GM23338 (cell line): Measurements from ENCODE around the gene BMF. TPM values are rescaled to one million over a fixed set of nuclear protein-coding genes. Genes with fewer than 3 reads are reported as not detected.
A peak's percentile ranks its signal among the peaks of the same experiment; 100 is the strongest.

Experiments used
- ATAC-seq: fragments of 200-7000 bp; cut with Tn5 transposase; 3 replicates; pipeline ENCODE4 v1.9.1; 2020
- DNase-seq: peaks from one replicate; pipeline ENCODE4 v3.0.0-alpha.2; 2015; ENCODE audit warnings: low spot score
- H2AFZ ChIP-seq: fragments of 200-600 bp; sonication (generic); 2 replicates; pipeline ENCODE4 v1.8.0; 2016; ENCODE audit warnings: antibody characterized with exemption, mild to moderate bottlenecking, moderate library complexity
- H3F3A ChIP-seq: fragments of 200-600 bp; sonication (generic); replicated peaks from 2 replicates; pipeline ENCODE4 v1.8.0; 2017; ENCODE audit warnings: antibody characterized with exemption, mixed run types, low read depth
- H3K27ac ChIP-seq: fragments of 200-600 bp; sonication (generic); 2 replicates; pipeline ENCODE4 v1.6.1; 2016; ENCODE audit warnings: low read depth
- H3K27me3 ChIP-seq: fragments of 200-600 bp; sonication (generic); 2 replicates; pipeline ENCODE4 v1.8.0; 2016; ENCODE audit warnings: mild to moderate bottlenecking, mixed run types, moderate library complexity; ENCODE audit not compliant: insufficient read depth
- H3K36me3 ChIP-seq: fragments of 200-600 bp; sonication (generic); 2 replicates; pipeline ENCODE4 v1.8.0; 2016; ENCODE audit warnings: mild to moderate bottlenecking; ENCODE audit not compliant: insufficient read depth
- H3K4me1 ChIP-seq: fragments of 200-600 bp; sonication (generic); 2 replicates; pipeline ENCODE4 v1.8.0; 2016; ENCODE audit warnings: mild to moderate bottlenecking, moderate library complexity; ENCODE audit not compliant: insufficient read depth
- H3K4me2 ChIP-seq: fragments of 200-600 bp; sonication (generic); 2 replicates; pipeline ENCODE4 v1.7.1; 2017; ENCODE audit warnings: mixed run types
- H3K4me3 ChIP-seq: fragments of 200-600 bp; sonication (generic); 2 replicates; pipeline ENCODE4 v1.6.1; 2016; ENCODE audit warnings: mixed run types
- H3K79me2 ChIP-seq: fragments of 200-600 bp; sonication (generic); replicated peaks from 2 replicates; pipeline ENCODE4 v1.8.0; 2017; ENCODE audit warnings: mild to moderate bottlenecking; ENCODE audit not compliant: insufficient read depth
- H3K9me2 ChIP-seq: fragments of 200-600 bp; sonication (generic); 2 replicates; pipeline ENCODE4 v1.8.0; 2017; ENCODE audit not compliant: insufficient read depth
- H4K20me1 ChIP-seq: fragments of 200-600 bp; sonication (generic); replicated peaks from 2 replicates; pipeline ENCODE4 v1.8.0; 2017; ENCODE audit warnings: mild to moderate bottlenecking; ENCODE audit not compliant: insufficient read depth
- H3K27ac Mint-ChIP-seq: 2 replicates; pipeline ENCODE4 v1.8.0; 2020; ENCODE audit warnings: inconsistent platforms, mild to moderate bottlenecking, moderate library complexity, mixed read lengths
- H3K27me3 Mint-ChIP-seq: 3 replicates; pipeline ENCODE4 v1.8.0; 2022; ENCODE audit warnings: low read depth, mild to moderate bottlenecking, moderate library complexity, mixed read lengths, inconsistent platforms; ENCODE audit not compliant: insufficient read depth, poor library complexity
- H3K36me3 Mint-ChIP-seq: 3 replicates; pipeline ENCODE4 v1.8.0; 2021; ENCODE audit warnings: low read depth, mild to moderate bottlenecking, inconsistent platforms, moderate library complexity, mixed read lengths
- H3K4me1 Mint-ChIP-seq: 3 replicates; pipeline ENCODE4 v1.8.0; 2020; ENCODE audit warnings: mild to moderate bottlenecking, inconsistent platforms, mixed read lengths
- H3K4me3 Mint-ChIP-seq: 3 replicates; pipeline ENCODE4 v1.8.0; 2021; ENCODE audit warnings: moderate library complexity, mild to moderate bottlenecking, inconsistent platforms, mixed read lengths
- H3K9me3 Mint-ChIP-seq: 3 replicates; pipeline ENCODE4 v1.8.0; 2020; ENCODE audit warnings: moderate library complexity, mild to moderate bottlenecking, inconsistent platforms, mixed read lengths
- CREB1 ChIP-seq: fragments of 250-450 bp; sonication (Bioruptor Pico); IDR thresholded peaks from 2 replicates; pipeline ENCODE4 v1.5.0; 2020; ENCODE audit warnings: low read depth, mild to moderate bottlenecking, moderate library complexity
- CTCF ChIP-seq, 2 experiments: fragments of 200-600 bp in 1 of 2; sonication (generic) in 1 of 2; conservative IDR thresholded peaks; 2 replicates each; pipeline versions ENCODE4 v1.5.1 to v1.6.1; 2016 to 2017; ENCODE audit warnings: antibody characterized with exemption in 2 of 2, low read depth in 2 of 2, mild to moderate bottlenecking in 2 of 2, moderate library complexity in 1 of 2
- ETS1 ChIP-seq: IDR thresholded peaks from 2 replicates; pipeline ENCODE4 v1.6.1; 2016; ENCODE audit warnings: antibody characterized with exemption
- EZH2 ChIP-seq: fragments of 200-600 bp; sonication (generic); IDR thresholded peaks from one replicate; pipeline ENCODE4 v1.8.0; 2017; ENCODE audit warnings: antibody characterized with exemption, mild to moderate bottlenecking, low read depth; ENCODE audit not compliant: unreplicated experiment
- EZH2phosphoT487 ChIP-seq: fragments of 200-600 bp; sonication (generic); IDR thresholded peaks from one replicate; pipeline ENCODE4 v1.8.1; 2018; ENCODE audit warnings: antibody characterized with exemption; ENCODE audit not compliant: unreplicated experiment
- NANOG ChIP-seq: IDR thresholded peaks from 2 replicates; pipeline ENCODE4 v1.6.1; 2016; ENCODE audit warnings: antibody characterized with exemption, borderline replicate concordance
- POLR2AphosphoS5 ChIP-seq: IDR thresholded peaks from 2 replicates; pipeline ENCODE4 v1.6.1; 2016; ENCODE audit warnings: antibody characterized with exemption, low read depth
- ZNF114 ChIP-seq: fragments of 250-450 bp; sonication (Bioruptor Pico); IDR thresholded peaks from 2 replicates; pipeline ENCODE4 v1.5.0; 2020; ENCODE audit warnings: mild to moderate bottlenecking, moderate library complexity
- ZNF331 ChIP-seq: fragments of 250-450 bp; sonication (Bioruptor Pico); IDR thresholded peaks from 2 replicates; pipeline ENCODE4 v1.5.0; 2020; ENCODE audit warnings: low read depth, mild to moderate bottlenecking, moderate library complexity
- polyA plus RNA-seq: library from polyadenylated mRNA; unstranded; fragments of >200 nt; fragmentation: Nextera tagmentation; extraction: Ambion mirVana; gene quantifications from 2 replicates; pipeline ENCODE4 v1.2.1, GENCODE V29; 2016
- total RNA-seq: library from RNA; depleted of rRNA; stranded (reverse); fragments of >200 nt; shearing (Covaris generic); gene quantifications from 2 replicates; pipeline ENCODE4 v1.2.3, GENCODE V29; 2014
- TF ChIP-seq, protein P1 (sequence below): fragments of 250-450 bp; sonication (Bioruptor Pico); IDR thresholded peaks from 2 replicates; pipeline ENCODE4 v1.5.0; 2020; ENCODE audit warnings: mild to moderate bottlenecking, moderate library complexity

The BMF gene
- total and polyA plus RNA-seq, 2 experiments from 2014 or later = 2.0 to 20.3 TPM

DNA sequence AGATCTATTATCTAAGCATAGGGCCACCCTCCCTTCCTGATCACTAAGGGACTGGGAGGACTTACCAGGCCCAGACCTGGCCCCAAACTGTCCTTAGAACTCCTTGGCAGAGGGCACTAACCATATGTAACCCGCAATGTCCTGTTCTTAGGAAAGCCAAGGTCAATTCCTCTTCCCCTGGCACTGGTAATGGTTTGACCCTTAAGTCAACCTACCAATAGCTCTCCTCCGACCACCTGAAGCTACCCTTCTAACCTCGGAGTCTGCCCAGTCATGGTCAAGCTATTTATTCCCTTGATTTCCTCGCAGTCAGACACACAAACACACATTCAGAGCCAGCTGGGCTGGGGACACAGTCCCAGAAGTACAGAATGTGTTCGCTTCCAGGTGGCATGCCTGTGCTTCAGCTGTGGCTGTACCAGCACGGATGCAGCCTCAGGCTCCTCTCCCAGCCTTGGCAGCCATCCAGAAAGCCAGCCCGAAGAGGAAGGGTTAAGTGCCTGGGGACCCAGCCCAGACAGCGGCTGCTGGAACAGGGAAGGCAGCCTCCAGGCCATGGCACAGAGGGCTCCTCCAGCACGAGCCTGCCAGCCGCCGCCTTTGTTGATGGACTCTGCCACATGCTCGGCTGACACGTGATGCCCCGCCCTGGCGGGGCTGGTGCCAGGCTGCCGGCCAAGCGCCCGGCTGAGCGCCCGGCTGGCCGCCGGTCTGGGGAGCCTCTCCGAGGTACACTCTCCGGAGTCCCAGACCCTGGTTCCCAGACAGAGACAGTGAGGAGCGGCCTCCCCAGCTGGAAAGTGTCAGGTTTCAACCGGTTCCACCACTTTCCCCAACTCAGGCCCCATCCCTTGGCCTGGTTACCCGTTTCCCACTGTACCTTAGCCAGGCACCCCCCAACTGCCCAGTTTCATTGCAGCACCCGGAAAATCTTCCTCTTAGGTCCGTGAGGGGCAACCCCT is 5.5 kb downstream of the BMF start:
- Mint-ChIP-seq H3K27ac (peak overlapping the region; percentile 87), H3K9me3 (no peaks in the 10 kb centered on the region), H3K27me3 (peaks cover 33% of the 10 kb centered on the region), H3K4me3 (peak overlapping the region; percentile 57), H3K36me3 (peaks cover 13% of the 10 kb centered on the region; the same call in 2 of the 3 replicates), H3K4me1 (peaks cover 89% of the 10 kb centered on the region)
- peak; percentile 96 for DNase-seq
- 0 out of 2 replicates have a peak, but pooled peaks cover 5% of the 10 kb centered on the region for H3K27me3 ChIP-seq
- peaks cover 84% of the 10 kb centered on the region for H3K4me1 ChIP-seq
- H3K27ac ChIP-seq = peak overlapping the region; percentile 81
- TF ChIP-seq CTCF (conservative IDR thresholded peaks at IDR 0.05; ENCODE audit: low read depth in 2 of 2) (no peak), CREB1 (CRISPR knock-in tag) (no peak), ETS1 (no peak), EZH2phosphoT487 (no peak), EZH2 (no peak), ZNF331 (no peak), POLR2AphosphoS5 (no peak), ZNF114 (CRISPR knock-in tag) (no peak), NANOG (no peak)
- TF ChIP-seq, protein P1, sequence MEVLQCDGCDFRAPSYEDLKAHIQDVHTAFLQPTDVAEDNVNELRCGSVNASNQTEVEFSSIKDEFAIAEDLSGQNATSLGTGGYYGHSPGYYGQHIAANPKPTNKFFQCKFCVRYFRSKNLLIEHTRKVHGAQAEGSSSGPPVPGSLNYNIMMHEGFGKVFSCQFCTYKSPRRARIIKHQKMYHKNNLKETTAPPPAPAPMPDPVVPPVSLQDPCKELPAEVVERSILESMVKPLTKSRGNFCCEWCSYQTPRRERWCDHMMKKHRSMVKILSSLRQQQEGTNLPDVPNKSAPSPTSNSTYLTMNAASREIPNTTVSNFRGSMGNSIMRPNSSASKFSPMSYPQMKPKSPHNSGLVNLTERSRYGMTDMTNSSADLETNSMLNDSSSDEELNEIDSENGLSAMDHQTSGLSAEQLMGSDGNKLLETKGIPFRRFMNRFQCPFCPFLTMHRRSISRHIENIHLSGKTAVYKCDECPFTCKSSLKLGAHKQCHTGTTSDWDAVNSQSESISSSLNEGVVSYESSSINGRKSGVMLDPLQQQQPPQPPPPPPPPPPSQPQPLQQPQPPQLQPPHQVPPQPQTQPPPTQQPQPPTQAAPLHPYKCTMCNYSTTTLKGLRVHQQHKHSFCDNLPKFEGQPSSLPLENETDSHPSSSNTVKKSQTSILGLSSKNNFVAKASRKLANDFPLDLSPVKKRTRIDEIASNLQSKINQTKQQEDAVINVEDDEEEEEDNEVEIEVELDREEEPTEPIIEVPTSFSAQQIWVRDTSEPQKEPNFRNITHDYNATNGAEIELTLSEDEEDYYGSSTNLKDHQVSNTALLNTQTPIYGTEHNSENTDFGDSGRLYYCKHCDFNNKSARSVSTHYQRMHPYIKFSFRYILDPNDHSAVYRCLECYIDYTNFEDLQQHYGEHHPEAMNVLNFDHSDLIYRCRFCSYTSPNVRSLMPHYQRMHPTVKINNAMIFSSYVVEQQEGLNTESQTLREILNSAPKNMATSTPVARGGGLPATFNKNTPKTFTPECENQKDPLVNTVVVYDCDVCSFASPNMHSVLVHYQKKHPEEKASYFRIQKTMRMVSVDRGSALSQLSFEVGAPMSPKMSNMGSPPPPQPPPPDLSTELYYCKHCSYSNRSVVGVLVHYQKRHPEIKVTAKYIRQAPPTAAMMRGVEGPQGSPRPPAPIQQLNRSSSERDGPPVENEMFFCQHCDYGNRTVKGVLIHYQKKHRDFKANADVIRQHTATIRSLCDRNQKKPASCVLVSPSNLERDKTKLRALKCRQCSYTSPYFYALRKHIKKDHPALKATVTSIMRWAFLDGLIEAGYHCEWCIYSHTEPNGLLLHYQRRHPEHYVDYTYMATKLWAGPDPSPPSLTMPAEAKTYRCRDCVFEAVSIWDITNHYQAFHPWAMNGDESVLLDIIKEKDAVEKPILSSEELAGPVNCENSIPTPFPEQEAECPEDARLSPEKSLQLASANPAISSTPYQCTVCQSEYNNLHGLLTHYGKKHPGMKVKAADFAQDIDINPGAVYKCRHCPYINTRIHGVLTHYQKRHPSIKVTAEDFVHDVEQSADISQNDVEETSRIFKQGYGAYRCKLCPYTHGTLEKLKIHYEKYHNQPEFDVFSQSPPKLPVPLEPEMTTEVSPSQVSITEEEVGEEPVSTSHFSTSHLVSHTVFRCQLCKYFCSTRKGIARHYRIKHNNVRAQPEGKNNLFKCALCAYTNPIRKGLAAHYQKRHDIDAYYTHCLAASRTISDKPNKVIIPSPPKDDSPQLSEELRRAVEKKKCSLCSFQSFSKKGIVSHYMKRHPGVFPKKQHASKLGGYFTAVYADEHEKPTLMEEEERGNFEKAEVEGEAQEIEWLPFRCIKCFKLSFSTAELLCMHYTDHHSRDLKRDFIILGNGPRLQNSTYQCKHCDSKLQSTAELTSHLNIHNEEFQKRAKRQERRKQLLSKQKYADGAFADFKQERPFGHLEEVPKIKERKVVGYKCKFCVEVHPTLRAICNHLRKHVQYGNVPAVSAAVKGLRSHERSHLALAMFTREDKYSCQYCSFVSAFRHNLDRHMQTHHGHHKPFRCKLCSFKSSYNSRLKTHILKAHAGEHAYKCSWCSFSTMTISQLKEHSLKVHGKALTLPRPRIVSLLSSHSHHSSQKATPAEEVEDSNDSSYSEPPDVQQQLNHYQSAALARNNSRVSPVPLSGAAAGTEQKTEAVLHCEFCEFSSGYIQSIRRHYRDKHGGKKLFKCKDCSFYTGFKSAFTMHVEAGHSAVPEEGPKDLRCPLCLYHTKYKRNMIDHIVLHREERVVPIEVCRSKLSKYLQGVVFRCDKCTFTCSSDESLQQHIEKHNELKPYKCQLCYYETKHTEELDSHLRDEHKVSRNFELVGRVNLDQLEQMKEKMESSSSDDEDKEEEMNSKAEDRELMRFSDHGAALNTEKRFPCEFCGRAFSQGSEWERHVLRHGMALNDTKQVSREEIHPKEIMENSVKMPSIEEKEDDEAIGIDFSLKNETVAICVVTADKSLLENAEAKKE (CRISPR knock-in tag) = no peak
- H3K4me3 ChIP-seq = peak overlapping the region; percentile 59
- no peaks in the 10 kb centered on the region for H3K9me2 ChIP-seq
- peak; percentile 61 for ATAC-seq
- H3K79me2 ChIP-seq = no peaks in the 10 kb centered on the region; the same call in 1 of the 2 replicates
- peak overlapping the region; percentile 81 for H3K4me2 ChIP-seq
- H4K20me1 ChIP-seq = 0 out of 2 replicates have a peak, but pooled peaks cover 7% of the 10 kb centered on the region
- peaks cover 24% of the 10 kb centered on the region for H3F3A ChIP-seq
- no peaks in the 10 kb centered on the region for H3K36me3 ChIP-seq
- H2AFZ ChIP-seq = peak overlapping the region; percentile 56; the same call in 1 of the 2 replicates
